CD4-positive, alpha-beta memory T cell (primary cell): Measurements from ENCODE around the gene ITPKC. TPM values are rescaled to one million over a fixed set of nuclear protein-coding genes. Genes with fewer than 3 reads are reported as not detected.

ENCODE experiments used
- CTCF ChIA-PET: fragments of 350-600 bp; sonication (Branson Sonifier 250); formaldehyde crosslinking; loops from one replicate; lab custom pipeline; 2021; ENCODE audit warnings: inconsistent platforms; ENCODE audit not compliant: partially characterized antibody; lab: Charles Lee
- POLR2A ChIA-PET: fragments of 350-600 bp; sonication (Branson Sonifier 250); formaldehyde crosslinking; loops from one replicate; lab custom pipeline; 2021; ENCODE audit not compliant: partially characterized antibody; lab: Charles Lee
- DNase-seq, 5 donors: peaks; one replicate each; pipeline versions ENCODE4 v3.0.0 to v3.0.0-alpha.2; 2020 to 2022; ENCODE audit warnings: mixed read lengths in 1 of 5
- H3K27ac ChIP-seq: one replicate; pipeline ENCODE4 v1.7.0; 2013; ENCODE audit warnings: low read depth, low read length
- H3K27me3 ChIP-seq: 2 replicates; pipeline ENCODE4 v1.7.0; 2013; ENCODE audit warnings: mild to moderate bottlenecking, low read length, moderate library complexity; ENCODE audit not compliant: insufficient read depth
- H3K36me3 ChIP-seq: 2 replicates; pipeline ENCODE4 v1.7.0; 2013; ENCODE audit warnings: mild to moderate bottlenecking, low read length, moderate library complexity; ENCODE audit not compliant: insufficient read depth
- H3K4me1 ChIP-seq: 2 replicates; pipeline ENCODE4 v1.7.0; 2013; ENCODE audit warnings: mild to moderate bottlenecking, low read length, moderate library complexity; ENCODE audit not compliant: insufficient read depth
- H3K4me3 ChIP-seq, 2 donors: one replicate each; pipeline ENCODE4 v1.7.0; 2013; ENCODE audit warnings: low read length in 2 of 2, mild to moderate bottlenecking in 1 of 2
- H3K9me3 ChIP-seq, 2 donors: one replicate each; pipeline ENCODE4 v1.7.0; 2013; ENCODE audit warnings: low read length in 2 of 2, control low read depth in 1 of 2; ENCODE audit not compliant: control insufficient read depth in 1 of 2
- H3K27ac Mint-ChIP-seq, 7 donors: one replicate each; pipeline ENCODE4 v1.8.0; 2020 to 2021; ENCODE audit warnings: mixed read lengths in 7 of 7, mild to moderate bottlenecking in 6 of 7, inconsistent platforms in 3 of 7, moderate library complexity in 3 of 7
- H3K27me3 Mint-ChIP-seq, 2 donors: one replicate each; pipeline ENCODE4 v1.8.0; 2020 to 2021; ENCODE audit warnings: mixed read lengths in 2 of 2
- H3K36me3 Mint-ChIP-seq, 2 donors: one replicate each; pipeline ENCODE4 v1.8.0; 2020 to 2021; ENCODE audit warnings: mixed read lengths in 2 of 2, inconsistent platforms in 1 of 2, mild to moderate bottlenecking in 1 of 2
- H3K4me1 Mint-ChIP-seq, 4 donors: one replicate each; pipeline ENCODE4 v1.8.0; 2020 to 2021; ENCODE audit warnings: mixed read lengths in 4 of 4, mild to moderate bottlenecking in 1 of 4
- H3K4me3 Mint-ChIP-seq, 8 donors: one replicate each; pipeline ENCODE4 v1.8.0; 2020 to 2021; ENCODE audit warnings: mixed read lengths in 8 of 8, mild to moderate bottlenecking in 7 of 8, moderate library complexity in 6 of 8, inconsistent platforms in 3 of 8
- H3K9me3 Mint-ChIP-seq, 8 donors: one replicate each; pipeline ENCODE4 v1.8.0; 2020 to 2021; ENCODE audit warnings: mixed read lengths in 8 of 8, mild to moderate bottlenecking in 5 of 8, inconsistent platforms in 3 of 8, moderate library complexity in 1 of 8
- intact Hi-C: fragments of 100-400 bp; cut with micrococcal nuclease; formaldehyde crosslinking; loops from one replicate; pipeline ENCODE4 v1.15.1; 2023
- polyA plus RNA-seq, 2 donors: library from polyadenylated mRNA; unstranded; fragments of 300-500 nt; fragmentation: Illumina TruSeq; gene quantifications; one replicate each; pipeline ENCODE4 v1.2.3, GENCODE V29; 2021
- total RNA-seq, 2 experiments: library from RNA; stranded (reverse); gene quantifications; one replicate each; pipeline ENCODE4 v1.2.3, GENCODE V29; 2021

ITPKC gene
- total and polyA plus RNA-seq, 4 experiments from 2014 or later: 1.9 to 10.2 (median 7.6) TPM

GRCh38 chr19:40704491-40705361, 12.2 kb upstream of the ITPKC start:
- H3K36me3 Mint-ChIP-seq: peaks cover 41 to 49% of the 10 kb centered on the region in 2 donors
- Histone ChIP-seq H3K36me3 (peaks cover 42% of the 10 kb centered on the region), H3K4me3 (no peak overlapping the region), H3K4me1 (no peaks in the 10 kb centered on the region), H3K27ac (no peak overlapping the region), H3K9me3 (no peaks in the 10 kb centered on the region), H3K27me3 (no peaks in the 10 kb centered on the region)
- ChIA-PET POLR2A (no interaction called here), CTCF (interaction anchor here (0.7 to 1.2 kb wide), 2 partner anchors 13 to 44 kb away, joined by 4 to 5 read pairs; no protein-coding TSS in a partner anchor)
- intact Hi-C loops: no loop called here
- DNase-seq: no peak
- no peaks in the 10 kb centered on the region for H3K9me3 Mint-ChIP-seq
- peaks cover 0 to 7% (median 4%) of the 10 kb centered on the region in 4 donors for H3K4me1 Mint-ChIP-seq
- no peak overlapping the region for H3K4me3 Mint-ChIP-seq
- no peaks in the 10 kb centered on the region for H3K27me3 Mint-ChIP-seq
- H3K27ac Mint-ChIP-seq: peak overlapping the region in 3 of 7 donors; percentile 8 to 64 (median 15)

- no peak for DNase-seq
- Mint-ChIP-seq H3K36me3 (peaks cover 41 to 51% of the 10 kb centered on the region in 2 donors), H3K4me3 (no peak overlapping the region), H3K27me3 (no peaks in the 10 kb centered on the region), H3K4me1 (peaks cover under 1 to 7% (median 4%) of the 10 kb centered on the region in 4 donors), H3K9me3 (no peaks in the 10 kb centered on the region), H3K27ac (peak overlapping the region in 1 of 7 donors; percentile 8)
- POLR2A ChIA-PET: no interaction called here
- H3K27ac ChIP-seq: no peak overlapping the region
- no peaks in the 10 kb centered on the region for H3K27me3 ChIP-seq
- no peaks in the 10 kb centered on the region for H3K4me1 ChIP-seq
- CTCF ChIA-PET: no interaction called here
- no peak overlapping the region for H3K4me3 ChIP-seq
- peaks cover 41% of the 10 kb centered on the region for H3K36me3 ChIP-seq
- H3K9me3 ChIP-seq: no peaks in the 10 kb centered on the region
- intact Hi-C loops: no loop called here
These were observed 11.6 kb upstream of the ITPKC start for GRCh38 chr19:40705362-40705651.

- Mint-ChIP-seq H3K36me3 (peaks cover 42 to 50% of the 10 kb centered on the region in 2 donors), H3K9me3 (no peaks in the 10 kb centered on the region), H3K4me3 (no peak overlapping the region), H3K27ac (peak overlapping the region in 2 of 7 donors; percentile 8 to 46), H3K27me3 (no peaks in the 10 kb centered on the region), H3K4me1 (peaks cover 4 to 7% (median 5%) of the 10 kb centered on the region in 4 donors)
- H3K27ac ChIP-seq: no peak overlapping the region
- H3K4me3 ChIP-seq: no peak overlapping the region
- ChIA-PET POLR2A (no interaction called here), CTCF (no interaction called here)
- H3K4me1 ChIP-seq: no peaks in the 10 kb centered on the region
- intact Hi-C loops: no loop called here
- H3K9me3 ChIP-seq: no peaks in the 10 kb centered on the region
- H3K27me3 ChIP-seq: no peaks in the 10 kb centered on the region
- peaks cover 37% of the 10 kb centered on the region for H3K36me3 ChIP-seq
- no peak for DNase-seq
These were observed 10.8 kb upstream of the ITPKC start for GRCh38 chr19:40705950-40706619.

- Histone ChIP-seq H3K27me3 (no peaks in the 10 kb centered on the region), H3K27ac (no peak overlapping the region), H3K4me1 (no peaks in the 10 kb centered on the region), H3K9me3 (no peaks in the 10 kb centered on the region), H3K36me3 (peaks cover 29% of the 10 kb centered on the region), H3K4me3 (no peak overlapping the region)
- intact Hi-C loops: no loop called here
- ChIA-PET POLR2A (interaction anchor here (1.1 to 1.4 kb wide), 2 partner anchors 9 to 53 kb away, joined by 3 read pairs; partner anchors contain the start of genes COQ8B and ITPKC), CTCF (interaction anchor here (1.1 kb wide), 1 partner anchor 14 kb away, joined by 3 read pairs; no protein-coding TSS in a partner anchor)
- Mint-ChIP-seq H3K4me1 (peaks cover 4 to 17% (median 12%) of the 10 kb centered on the region in 4 donors), H3K4me3 (no peak overlapping the region), H3K36me3 (peaks cover 44 to 46% of the 10 kb centered on the region in 2 donors), H3K27ac (no peak overlapping the region), H3K9me3 (no peaks in the 10 kb centered on the region), H3K27me3 (no peaks in the 10 kb centered on the region)
- no peak for DNase-seq
These were observed 9.3 kb upstream of the ITPKC start for GRCh38 chr19:40707615-40708014.

GRCh38 chr19:40709817-40710216, 7.1 kb upstream of the ITPKC start:
- Mint-ChIP-seq H3K9me3 (no peaks in the 10 kb centered on the region), H3K36me3 (peaks cover 36 to 38% of the 10 kb centered on the region in 2 donors)

GRCh38 chr19:40713939-40714338, 3.0 kb upstream of the ITPKC start:
- peaks cover 32 to 61% (median 47%) of the 10 kb centered on the region in 4 donors for H3K4me1 Mint-ChIP-seq
- H3K4me3 ChIP-seq: peak overlapping the region in 1 of 2 donors; percentile 78
- CTCF ChIA-PET: no interaction called here
- H3K27me3 ChIP-seq: no peaks in the 10 kb centered on the region
- peaks cover 20 to 45% of the 10 kb centered on the region in 2 donors for H3K36me3 Mint-ChIP-seq
- intact Hi-C loops: no loop called here
- peaks cover 0 to 1% (median 0%) of the 10 kb centered on the region in 8 donors for H3K9me3 Mint-ChIP-seq
- no peaks in the 10 kb centered on the region for H3K9me3 ChIP-seq
- POLR2A ChIA-PET: interaction anchor here (0.5 to 1.0 kb wide), 5 partner anchors 37 to 647 kb away, joined by 3 to 4 read pairs (median 3); partner anchors contain the start of genes ACTMAP and SNRPA
- H3K4me3 Mint-ChIP-seq: peak overlapping the region; percentile 48 to 80 (median 74)
- no peaks in the 10 kb centered on the region for H3K36me3 ChIP-seq
- no peaks in the 10 kb centered on the region for H3K27me3 Mint-ChIP-seq
- DNase-seq: no peak
- peaks cover 42% of the 10 kb centered on the region for H3K4me1 ChIP-seq
- peak overlapping the region; percentile 98 for H3K27ac ChIP-seq
- peak overlapping the region; percentile 80 to 98 (median 90) for H3K27ac Mint-ChIP-seq

More at GRCh38 chr19:40709817-40710216, 7.1 kb upstream of the ITPKC start:
- Mint-ChIP-seq H3K27me3 (no peaks in the 10 kb centered on the region), H3K4me1 (peaks cover 16 to 32% (median 19%) of the 10 kb centered on the region in 4 donors), H3K4me3 (no peak overlapping the region), H3K27ac (no peak overlapping the region)
- CTCF ChIA-PET: interaction anchor here (1.4 kb wide), 1 partner anchor 68 kb away, joined by 3 read pairs; the partner anchor contains the start of gene RAB4B
- no peak overlapping the region for H3K4me3 ChIP-seq
- H3K27me3 ChIP-seq: no peaks in the 10 kb centered on the region
- H3K27ac ChIP-seq: no peak overlapping the region
- DNase-seq: no peak
- H3K4me1 ChIP-seq: peaks cover 10% of the 10 kb centered on the region
- H3K9me3 ChIP-seq: no peaks in the 10 kb centered on the region
- peaks cover 9% of the 10 kb centered on the region for H3K36me3 ChIP-seq
- intact Hi-C loops: no loop called here
- POLR2A ChIA-PET: no interaction called here
